ENCODE results near the gene F8.

DNA sequence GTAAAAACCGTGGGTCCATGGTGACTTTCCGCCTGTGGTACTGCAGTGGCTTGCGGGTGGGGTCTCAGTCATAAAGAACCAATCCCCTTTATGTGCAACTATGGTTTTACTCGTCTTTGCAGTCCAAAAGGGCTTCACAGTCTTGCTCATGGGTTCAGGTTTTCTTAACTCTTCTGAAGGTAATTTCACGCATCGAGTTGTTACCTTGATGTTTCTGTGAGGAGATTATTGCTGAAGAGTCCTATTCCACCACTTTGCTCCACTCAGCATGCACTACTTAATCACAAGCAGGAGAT is 41.5 kb downstream of the F8 start:
- TF ChIP-seq EZH2 (IDR thresholded peaks at IDR 0.05; ENCODE audit: low read length, unreplicated experiment) (no peak), EZH2phosphoT487 (IDR thresholded peaks at IDR 0.05; ENCODE audit: borderline replicate concordance, low read length) (no peak)
- TF ChIP-seq, protein P1, sequence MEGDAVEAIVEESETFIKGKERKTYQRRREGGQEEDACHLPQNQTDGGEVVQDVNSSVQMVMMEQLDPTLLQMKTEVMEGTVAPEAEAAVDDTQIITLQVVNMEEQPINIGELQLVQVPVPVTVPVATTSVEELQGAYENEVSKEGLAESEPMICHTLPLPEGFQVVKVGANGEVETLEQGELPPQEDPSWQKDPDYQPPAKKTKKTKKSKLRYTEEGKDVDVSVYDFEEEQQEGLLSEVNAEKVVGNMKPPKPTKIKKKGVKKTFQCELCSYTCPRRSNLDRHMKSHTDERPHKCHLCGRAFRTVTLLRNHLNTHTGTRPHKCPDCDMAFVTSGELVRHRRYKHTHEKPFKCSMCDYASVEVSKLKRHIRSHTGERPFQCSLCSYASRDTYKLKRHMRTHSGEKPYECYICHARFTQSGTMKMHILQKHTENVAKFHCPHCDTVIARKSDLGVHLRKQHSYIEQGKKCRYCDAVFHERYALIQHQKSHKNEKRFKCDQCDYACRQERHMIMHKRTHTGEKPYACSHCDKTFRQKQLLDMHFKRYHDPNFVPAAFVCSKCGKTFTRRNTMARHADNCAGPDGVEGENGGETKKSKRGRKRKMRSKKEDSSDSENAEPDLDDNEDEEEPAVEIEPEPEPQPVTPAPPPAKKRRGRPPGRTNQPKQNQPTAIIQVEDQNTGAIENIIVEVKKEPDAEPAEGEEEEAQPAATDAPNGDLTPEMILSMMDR (conservative IDR thresholded peaks at IDR 0.05; ENCODE audit: low read depth, low read length) = no peak
